ENCODE data around the gene HPCAL4. TPM values are rescaled to one million over a fixed set of nuclear protein-coding genes. Genes with fewer than 3 reads are reported as not detected.

HPCAL4 gene
- total and polyA plus RNA-seq, 2 experiments from 2014 or later: not detected

GRCh38 chr1:39642796-39643195 lies 48.4 kb downstream of the HPCAL4 start:
- no peak for TF ChIP-seq EZH2phosphoT487 (IDR thresholded peaks at IDR 0.05; ENCODE audit: insufficient read depth, low read depth)
- no peak for TF ChIP-seq EZH2 (IDR thresholded peaks at IDR 0.05; ENCODE audit: insufficient read depth, poor library complexity, severe bottlenecking)
- H3K79me2 ChIP-seq (ENCODE audit: insufficient read depth): no peaks in the 10 kb centered on the region
- 62 to 63% methylated on average over 4 of the region's 4 CpGs for WGBS, 2 experiments (ENCODE audit: low coverage in 1 of 2, low lambda C conversion rate in 2 of 2, missing lambda C conversion rate in 2 of 2)
- no peaks in the 10 kb centered on the region for H3F3A ChIP-seq (ENCODE audit: insufficient read depth)
- H3K4me3 ChIP-seq: no peak overlapping the region
- H3K9me2 ChIP-seq (ENCODE audit: insufficient read depth): no peaks in the 10 kb centered on the region
- H3K27me3 ChIP-seq (replicated peaks; ENCODE audit: insufficient read depth): no peaks in the 10 kb centered on the region
- in situ Hi-C loops (cut with MboI): no loop called here
- H3K9me3 ChIP-seq (ENCODE audit: low read depth): no peaks in the 10 kb centered on the region
- peak; percentile 65 for DNase-seq
- H4K20me1 ChIP-seq (ENCODE audit: insufficient read depth): no peaks in the 10 kb centered on the region
- no peak overlapping the region for H3K9ac ChIP-seq
- H3K4me2 ChIP-seq (ENCODE audit: unreplicated experiment): no peak overlapping the region
- no peak overlapping the region for H3K27ac ChIP-seq
- peaks cover 20% of the 10 kb centered on the region for H3K4me1 ChIP-seq (ENCODE audit: insufficient read depth)
- H2AFZ ChIP-seq: no peak overlapping the region
- H3K36me3 ChIP-seq (ENCODE audit: low read depth): no peaks in the 10 kb centered on the region

GRCh38 chr1:39640861-39641260 lies 50.4 kb downstream of the HPCAL4 start:
- no peaks in the 10 kb centered on the region; the same call in 1 of the 2 replicates for H3K27me3 ChIP-seq (replicated peaks; ENCODE audit: insufficient read depth)
- H3F3A ChIP-seq (ENCODE audit: insufficient read depth): no peaks in the 10 kb centered on the region
- H3K4me1 ChIP-seq (ENCODE audit: insufficient read depth): peaks cover 11% of the 10 kb centered on the region
- H3K4me3 ChIP-seq: no peak overlapping the region
- no peak overlapping the region for H2AFZ ChIP-seq
- H3K79me2 ChIP-seq (ENCODE audit: insufficient read depth): no peaks in the 10 kb centered on the region
- no peak for DNase-seq
- no peak overlapping the region for H3K27ac ChIP-seq
- H3K9ac ChIP-seq: no peak overlapping the region
- H3K36me3 ChIP-seq (ENCODE audit: low read depth): no peaks in the 10 kb centered on the region
- WGBS, 2 experiments (ENCODE audit: low coverage in 1 of 2, low lambda C conversion rate in 2 of 2, missing lambda C conversion rate in 2 of 2): 85 to 90% methylated on average over 8 of the region's 8 CpGs
- no peaks in the 10 kb centered on the region for H3K9me2 ChIP-seq (ENCODE audit: insufficient read depth)
- TF ChIP-seq EZH2phosphoT487 (IDR thresholded peaks at IDR 0.05; ENCODE audit: insufficient read depth, low read depth) (no peak), EZH2 (IDR thresholded peaks at IDR 0.05; ENCODE audit: insufficient read depth, poor library complexity, severe bottlenecking) (no peak)
- no peaks in the 10 kb centered on the region for H4K20me1 ChIP-seq (ENCODE audit: insufficient read depth)
- no peak overlapping the region for H3K4me2 ChIP-seq (ENCODE audit: unreplicated experiment)
- H3K9me3 ChIP-seq (ENCODE audit: low read depth): no peaks in the 10 kb centered on the region
- in situ Hi-C loops (cut with MboI): no loop called here

DNA sequence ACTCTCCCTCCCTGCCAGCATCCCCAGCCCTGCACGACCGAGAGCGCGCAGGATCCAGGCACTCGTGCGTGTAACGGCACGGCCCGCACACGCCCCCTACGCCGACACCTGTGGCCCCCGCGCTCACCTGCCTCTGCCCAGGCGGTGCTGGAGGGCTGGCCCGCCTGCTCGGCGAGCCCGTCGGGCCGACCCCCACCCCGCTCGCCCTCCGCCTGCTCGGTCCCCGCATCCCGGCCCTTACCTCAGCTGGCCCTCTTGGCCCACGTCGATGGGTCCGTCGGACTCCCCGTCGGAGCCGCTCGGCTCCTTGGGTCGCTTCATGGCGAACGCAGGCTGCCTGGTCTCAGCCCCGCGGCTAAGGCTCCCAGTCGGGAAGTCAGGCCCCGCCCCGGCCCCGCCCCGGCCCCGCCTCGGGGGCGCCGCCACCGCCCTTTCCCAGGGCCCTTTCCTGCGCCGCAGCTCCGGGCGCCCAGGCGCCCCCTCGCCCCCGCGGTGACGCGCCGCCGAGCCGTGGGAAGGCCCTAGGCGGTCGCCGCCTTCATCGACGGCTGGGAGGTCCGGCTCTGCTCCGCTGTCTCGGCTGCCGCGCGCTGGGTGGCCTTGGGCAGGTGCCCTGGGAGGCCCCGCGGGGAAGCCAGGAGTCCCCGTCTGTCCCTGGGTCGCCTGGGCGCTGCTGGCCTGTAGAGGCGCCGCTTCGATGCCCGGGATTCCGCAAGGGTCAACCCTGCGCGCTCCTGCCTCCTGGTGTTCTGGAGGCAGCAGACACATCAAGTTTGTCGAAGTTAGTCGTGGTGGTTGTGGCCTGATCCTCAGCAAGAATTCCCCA lies 51.7 kb downstream of the HPCAL4 start, which contains the start of gene HEYL:
TSS of gene HEYL (minus strand) at position 339 of the 826 bp plus-strand sequence. CDS start at position 321, 18 bp downstream.
- peak within 1 kb of the TSS; percentile 56 for H2AFZ ChIP-seq
- H3K9ac ChIP-seq: no peak within 1 kb of the TSS
- H3F3A ChIP-seq (ENCODE audit: insufficient read depth): no peaks in the 10 kb centered on the region
- TF ChIP-seq EZH2 (IDR thresholded peaks at IDR 0.05; ENCODE audit: insufficient read depth, poor library complexity, severe bottlenecking): no peak
- no peak for TF ChIP-seq EZH2phosphoT487 (IDR thresholded peaks at IDR 0.05; ENCODE audit: insufficient read depth, low read depth)
- peak within 1 kb of the TSS; percentile 48 for H3K4me2 ChIP-seq (ENCODE audit: unreplicated experiment)
- no peaks in the 10 kb centered on the region for H4K20me1 ChIP-seq (ENCODE audit: insufficient read depth)
- peak; percentile 59 for DNase-seq
- peaks cover 2% of the 10 kb centered on the region; the same call in 1 of the 2 replicates for H3K27me3 ChIP-seq (replicated peaks; ENCODE audit: insufficient read depth)
- no peaks in the 10 kb centered on the region for H3K79me2 ChIP-seq (ENCODE audit: insufficient read depth)
- H3K4me3 ChIP-seq: peak within 1 kb of the TSS; percentile 32; the same call in 1 of the 2 replicates
- no peaks in the 10 kb centered on the region for H3K36me3 ChIP-seq (ENCODE audit: low read depth)
- peaks cover 11% of the 10 kb centered on the region for H3K4me1 ChIP-seq (ENCODE audit: insufficient read depth)
- no peak within 1 kb of the TSS for H3K27ac ChIP-seq
- H3K9me2 ChIP-seq (ENCODE audit: insufficient read depth): no peaks in the 10 kb centered on the region
- no peaks in the 10 kb centered on the region for H3K9me3 ChIP-seq (ENCODE audit: low read depth)
- 20 to 29% methylated on average over 47 to 80 of the region's 88 CpGs for WGBS, 2 experiments (ENCODE audit: low coverage in 1 of 2, low lambda C conversion rate in 2 of 2, missing lambda C conversion rate in 2 of 2)
- in situ Hi-C loops (cut with MboI): no loop called here

DNA sequence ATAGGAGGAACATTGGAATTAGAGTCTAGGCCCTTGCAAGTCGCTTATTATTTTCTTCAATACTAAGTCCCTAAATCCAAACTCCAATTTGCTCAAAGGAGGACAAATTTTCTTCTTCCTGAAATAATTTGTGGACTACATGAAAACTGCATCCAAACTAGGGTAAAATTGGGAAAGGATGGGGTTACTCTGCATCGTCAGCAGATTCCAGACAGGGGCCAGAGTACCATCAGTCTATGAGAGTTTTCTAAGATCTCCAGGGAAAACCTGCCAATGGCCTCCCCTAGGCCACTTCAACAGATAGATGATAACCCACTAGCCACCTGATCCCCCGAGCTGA lies 52.3 kb downstream of the HPCAL4 start:
- Histone ChIP-seq H2AFZ (no peak overlapping the region), H4K20me1 (ENCODE audit: insufficient read depth) (no peaks in the 10 kb centered on the region), H3K9ac (no peak overlapping the region), H3K27ac (no peak overlapping the region), H3K27me3 (replicated peaks; ENCODE audit: insufficient read depth) (peaks cover 6% of the 10 kb centered on the region; the same call in 1 of the 2 replicates), H3K4me2 (ENCODE audit: unreplicated experiment) (no peak overlapping the region), H3K4me3 (no peak overlapping the region), H3F3A (ENCODE audit: insufficient read depth) (no peaks in the 10 kb centered on the region), H3K9me2 (ENCODE audit: insufficient read depth) (no peaks in the 10 kb centered on the region), H3K36me3 (ENCODE audit: low read depth) (no peaks in the 10 kb centered on the region), H3K79me2 (ENCODE audit: insufficient read depth) (no peaks in the 10 kb centered on the region), H3K9me3 (ENCODE audit: low read depth) (no peaks in the 10 kb centered on the region), H3K4me1 (ENCODE audit: insufficient read depth) (peaks cover 11% of the 10 kb centered on the region)
- in situ Hi-C loops (cut with MboI): no loop called here
- TF ChIP-seq EZH2 (IDR thresholded peaks at IDR 0.05; ENCODE audit: insufficient read depth, poor library complexity, severe bottlenecking) (no peak), EZH2phosphoT487 (IDR thresholded peaks at IDR 0.05; ENCODE audit: insufficient read depth, low read depth) (no peak)
- no peak for DNase-seq
- WGBS, 2 experiments (ENCODE audit: low coverage in 1 of 2, low lambda C conversion rate in 2 of 2, missing lambda C conversion rate in 2 of 2): 80 to 82% methylated on average over 3 of the region's 3 CpGs
